ENCODE measurements around the gene FADS6. TPM values are rescaled to one million over a fixed set of nuclear protein-coding genes. Genes with fewer than 3 reads are reported as not detected.
"Not testable (repeated sequence)": the region's sequence is repeated elsewhere in the genome, so short reads cannot be mapped to it uniquely, and the experiment has no call there.

FADS6 gene
- total RNA-seq, 1 experiment from 2014 or later = not detected

- Histone ChIP-seq H3K36me3 (no peaks in the 10 kb centered on the region), H3K27ac (no peak overlapping the region), H3K4me3 (no peak overlapping the region), H3K4me1 (peaks cover 3% of the 10 kb centered on the region), H3K27me3 (no peaks in the 10 kb centered on the region), H3K9me3 (replicated peaks) (no peaks in the 10 kb centered on the region)
- no peak for DNase-seq
Observed at GRCh38 chr17:74871356-74872076, 21.9 kb downstream of the FADS6 start.

GRCh38 chr17:74870512-74870911 is 22.9 kb downstream of the FADS6 start:
- Histone ChIP-seq H3K36me3 (no peaks in the 10 kb centered on the region), H3K9me3 (replicated peaks) (no peaks in the 10 kb centered on the region)
- peak; percentile 42 to 50 for DNase-seq

GRCh38 chr17:74870028-74870427 is 23.4 kb downstream of the FADS6 start:
- H3K36me3 ChIP-seq; H3K4me3 ChIP-seq; H3K4me1 ChIP-seq; DNase-seq; H3K27me3 ChIP-seq; H3K9me3 ChIP-seq (replicated peaks); H3K27ac ChIP-seq: not testable (repeated sequence)

More at GRCh38 chr17:74870512-74870911, 22.9 kb downstream of the FADS6 start:
- peaks cover 3% of the 10 kb centered on the region for H3K4me1 ChIP-seq
- H3K4me3 ChIP-seq = no peak overlapping the region
- no peak overlapping the region for H3K27ac ChIP-seq
- no peaks in the 10 kb centered on the region for H3K27me3 ChIP-seq

DNA sequence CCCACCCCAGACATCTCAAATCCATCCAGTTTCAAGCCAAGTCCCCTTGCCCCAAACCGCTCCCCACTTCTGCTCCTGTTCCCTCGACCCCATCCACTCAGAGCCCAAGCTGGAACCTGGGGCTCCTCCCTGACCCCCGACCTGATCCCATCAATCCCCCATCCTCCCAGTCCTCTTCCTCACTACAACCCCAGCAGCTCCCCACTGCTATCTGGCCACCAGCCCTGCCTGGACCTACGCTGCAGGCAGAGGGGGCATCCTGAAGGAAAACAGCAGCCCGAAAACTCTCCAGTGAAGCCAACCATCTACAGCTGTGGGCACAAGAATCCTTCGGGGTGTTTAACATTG is 24.6 kb downstream of the FADS6 start:
- H3K27me3 ChIP-seq = no peaks in the 10 kb centered on the region
- no peak overlapping the region for H3K27ac ChIP-seq
- H3K4me1 ChIP-seq = no peaks in the 10 kb centered on the region; the same call in 1 of the 2 replicates
- H3K9me3 ChIP-seq (replicated peaks) = no peaks in the 10 kb centered on the region
- DNase-seq = no peak
- H3K36me3 ChIP-seq = no peaks in the 10 kb centered on the region
- no peak overlapping the region for H3K4me3 ChIP-seq

DNA sequence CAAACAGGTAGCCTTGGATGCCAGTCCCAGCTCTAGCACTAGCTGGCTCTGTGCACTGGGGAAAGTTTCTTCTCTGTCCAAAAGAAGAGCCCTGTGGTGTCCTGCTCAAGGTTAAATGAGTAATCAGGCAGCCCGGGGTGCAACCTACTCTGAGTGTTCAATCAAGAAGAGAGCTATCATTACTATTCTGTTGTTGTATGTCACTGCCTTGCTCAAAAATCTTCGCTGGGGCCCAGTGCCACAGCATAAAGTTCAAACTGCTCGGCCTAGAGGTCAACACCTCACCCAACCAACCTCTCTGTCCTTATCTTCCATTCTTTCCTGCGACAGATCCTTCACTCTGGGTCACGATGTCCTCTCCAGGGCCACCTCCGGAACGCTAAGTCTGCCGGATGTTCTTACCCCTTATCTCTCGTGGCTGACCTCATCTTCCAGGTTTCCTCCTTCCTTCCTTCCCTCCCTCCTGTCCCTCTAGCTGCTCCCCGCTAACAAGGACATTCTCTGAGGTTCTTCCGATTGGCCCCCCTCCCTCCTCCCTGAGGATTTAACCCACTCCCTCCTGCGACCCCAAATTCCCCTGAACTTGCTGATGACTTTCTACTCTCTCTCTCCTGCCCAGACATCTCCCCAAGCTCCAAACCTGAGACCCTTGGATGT is 25.1 kb downstream of the FADS6 start:
- no peaks in the 10 kb centered on the region for H3K36me3 ChIP-seq
- no peak overlapping the region for H3K4me3 ChIP-seq
- no peak for DNase-seq
- H3K4me1 ChIP-seq = no peaks in the 10 kb centered on the region
- no peaks in the 10 kb centered on the region for H3K27me3 ChIP-seq
- no peaks in the 10 kb centered on the region for H3K9me3 ChIP-seq (replicated peaks)
- no peak overlapping the region for H3K27ac ChIP-seq

DNA sequence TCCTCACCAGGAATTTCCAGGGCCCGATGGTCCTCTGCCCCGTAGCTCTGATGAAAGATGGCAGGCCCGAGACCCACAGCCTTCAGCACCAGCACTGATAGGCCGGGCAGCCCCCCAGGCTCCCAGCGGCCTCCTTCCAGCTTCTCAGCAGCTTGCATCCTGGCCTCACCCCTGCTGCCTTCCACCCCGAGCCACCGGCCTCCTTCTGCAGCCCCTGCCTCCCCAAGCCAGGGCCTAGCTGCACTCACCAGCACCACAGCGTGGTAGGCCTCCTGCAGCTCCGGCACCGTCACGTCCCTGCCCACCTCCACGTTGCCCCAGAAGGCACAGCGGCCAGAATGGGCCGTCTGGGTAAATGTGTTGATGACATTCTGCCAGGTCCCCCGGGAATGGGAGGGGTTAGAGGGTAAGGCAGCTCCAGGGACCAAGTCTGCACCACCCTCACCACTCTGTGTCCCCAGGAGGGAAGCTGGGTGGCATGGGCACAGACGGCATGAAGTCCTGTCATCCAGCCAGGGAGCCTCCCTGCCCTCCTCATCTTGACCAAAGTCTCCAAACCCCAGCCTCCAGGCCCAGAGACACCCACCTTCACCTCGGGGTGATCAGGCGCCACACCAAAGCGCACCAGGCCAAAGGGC is 27.1 kb downstream of the FADS6 start:
- H3K9me3 ChIP-seq (replicated peaks) = no peaks in the 10 kb centered on the region

GRCh38 chr17:74865504-74866197 is 27.8 kb downstream of the FADS6 start:
- Histone ChIP-seq H3K36me3 (no peaks in the 10 kb centered on the region), H3K4me1 (no peaks in the 10 kb centered on the region), H3K4me3 (no peak overlapping the region), H3K27me3 (no peaks in the 10 kb centered on the region; the same call in 1 of the 2 replicates), H3K27ac (no peak overlapping the region), H3K9me3 (replicated peaks) (no peaks in the 10 kb centered on the region)
- no peak for DNase-seq

More for the DNA sequence above, 27.1 kb downstream of the FADS6 start:
- DNase-seq = no peak
- no peaks in the 10 kb centered on the region for H3K4me1 ChIP-seq
- H3K27ac ChIP-seq = no peak overlapping the region
- no peak overlapping the region for H3K4me3 ChIP-seq
- H3K27me3 ChIP-seq = no peaks in the 10 kb centered on the region
- no peaks in the 10 kb centered on the region for H3K36me3 ChIP-seq

- DNase-seq = peak; percentile 76 to 88
- Histone ChIP-seq H3K4me1 (no peaks in the 10 kb centered on the region), H3K27ac (no peak overlapping the region), H3K27me3 (peaks cover 6% of the 10 kb centered on the region), H3K36me3 (no peaks in the 10 kb centered on the region), H3K4me3 (no peak overlapping the region), H3K9me3 (replicated peaks) (no peaks in the 10 kb centered on the region)
Observed at GRCh38 chr17:74864866-74865395, 28.5 kb downstream of the FADS6 start.

GRCh38 chr17:74864297-74864865 is 29.1 kb downstream of the FADS6 start:
- Histone ChIP-seq H3K4me1 (no peaks in the 10 kb centered on the region), H3K27me3 (peaks cover 7% of the 10 kb centered on the region), H3K9me3 (replicated peaks) (no peaks in the 10 kb centered on the region), H3K36me3 (no peaks in the 10 kb centered on the region), H3K4me3 (no peak overlapping the region), H3K27ac (no peak overlapping the region)
- DNase-seq = no peak

DNA sequence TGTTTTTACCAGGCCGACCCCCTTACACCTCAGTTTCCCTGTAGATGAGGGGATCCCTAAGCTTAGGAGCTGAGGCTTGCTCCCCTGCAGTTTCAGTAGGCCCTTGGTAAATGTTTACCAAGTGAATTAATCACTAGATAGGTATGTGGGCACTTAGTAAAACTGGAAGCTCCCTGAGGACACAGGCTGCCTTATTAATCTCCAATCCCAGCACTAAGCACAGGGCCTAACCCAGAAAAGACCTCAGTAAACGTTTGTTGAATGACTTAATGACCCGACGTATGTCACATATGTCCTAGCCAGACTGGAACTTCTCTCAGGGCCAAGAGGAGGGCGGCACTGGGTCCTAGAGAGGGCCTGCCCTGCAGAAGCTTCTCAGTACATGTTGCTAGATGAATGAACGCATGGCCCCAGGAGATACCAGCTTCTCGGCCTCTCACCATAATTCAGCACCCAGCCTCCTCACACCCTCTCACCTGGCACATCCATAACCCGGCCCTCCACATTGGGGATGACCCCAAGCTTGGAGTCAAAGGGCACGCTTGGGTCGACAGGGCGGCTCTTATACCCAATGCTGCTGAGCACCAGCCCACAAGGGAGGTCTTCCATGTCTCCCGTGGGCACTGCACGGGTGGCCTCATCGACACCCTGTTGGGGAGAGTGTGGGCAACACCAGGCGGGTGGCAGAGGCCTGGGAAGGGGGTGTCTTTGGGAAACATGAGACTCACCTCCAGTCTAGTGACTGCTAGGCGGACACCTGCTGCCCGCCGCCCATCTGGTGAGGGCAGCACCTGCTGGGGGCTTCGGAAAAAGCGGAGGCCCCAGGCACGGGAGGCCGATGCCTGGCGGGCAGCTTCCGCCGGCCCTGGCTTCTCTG is 29.8 kb downstream of the FADS6 start:
- no peak for DNase-seq
- peaks cover 15% of the 10 kb centered on the region for H3K27me3 ChIP-seq
- no peaks in the 10 kb centered on the region for H3K36me3 ChIP-seq
- no peaks in the 10 kb centered on the region for H3K9me3 ChIP-seq (replicated peaks)
- no peaks in the 10 kb centered on the region for H3K4me1 ChIP-seq
- H3K27ac ChIP-seq = no peak overlapping the region
- H3K4me3 ChIP-seq = no peak overlapping the region

GRCh38 chr17:74862919-74863318 is 30.5 kb downstream of the FADS6 start:
- Histone ChIP-seq H3K27ac (no peak overlapping the region), H3K9me3 (replicated peaks) (no peaks in the 10 kb centered on the region), H3K27me3 (peaks cover 16% of the 10 kb centered on the region), H3K4me1 (peaks cover under 1% of the 10 kb centered on the region), H3K4me3 (no peak overlapping the region), H3K36me3 (no peaks in the 10 kb centered on the region)
- DNase-seq = no peak

DNA sequence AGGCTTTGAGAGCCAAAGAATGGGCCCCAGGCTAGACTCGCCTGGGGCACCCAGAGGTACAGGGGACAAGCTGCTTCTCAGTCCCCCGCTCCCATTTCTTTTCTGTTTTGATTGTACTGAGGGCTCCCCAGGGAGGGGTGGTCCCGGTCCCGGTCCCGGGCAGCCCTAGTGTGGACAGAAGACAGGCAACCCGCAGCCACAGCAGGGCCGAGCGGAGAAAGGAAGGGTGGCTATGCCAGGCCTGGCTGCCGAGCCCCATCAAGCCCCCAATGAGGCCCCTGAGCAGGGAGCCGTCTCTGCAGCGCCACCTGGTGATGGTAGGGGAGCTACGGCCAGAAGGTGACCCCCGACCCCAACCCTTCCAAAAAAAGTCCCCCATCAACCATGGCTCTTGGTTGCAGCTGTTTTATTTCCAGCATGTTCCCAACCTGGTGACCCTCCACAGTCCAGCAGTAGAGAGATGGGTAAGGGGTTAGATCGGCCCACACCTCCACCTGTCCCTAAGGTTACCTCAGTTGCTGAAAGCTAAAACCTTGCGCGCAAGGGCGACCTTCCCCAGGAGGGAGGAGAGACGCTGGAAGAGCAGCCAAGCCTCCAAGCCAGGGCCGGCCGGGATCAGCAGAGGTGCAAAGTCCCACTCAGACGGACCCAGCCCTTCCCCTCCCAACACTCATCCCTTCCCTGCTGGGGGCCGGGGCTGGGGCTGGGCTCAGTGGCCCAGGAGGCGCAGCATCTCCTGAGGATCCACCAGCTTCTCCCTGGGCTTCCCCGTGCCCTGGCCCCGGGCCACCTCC is 31.1 kb downstream of the FADS6 start:
- peak; percentile 75 to 86 for DNase-seq
- Histone ChIP-seq H3K27me3 (peaks cover 22% of the 10 kb centered on the region), H3K36me3 (no peaks in the 10 kb centered on the region), H3K4me3 (no peak overlapping the region), H3K9me3 (replicated peaks) (no peaks in the 10 kb centered on the region), H3K4me1 (peaks cover 7% of the 10 kb centered on the region), H3K27ac (no peak overlapping the region)

DNA sequence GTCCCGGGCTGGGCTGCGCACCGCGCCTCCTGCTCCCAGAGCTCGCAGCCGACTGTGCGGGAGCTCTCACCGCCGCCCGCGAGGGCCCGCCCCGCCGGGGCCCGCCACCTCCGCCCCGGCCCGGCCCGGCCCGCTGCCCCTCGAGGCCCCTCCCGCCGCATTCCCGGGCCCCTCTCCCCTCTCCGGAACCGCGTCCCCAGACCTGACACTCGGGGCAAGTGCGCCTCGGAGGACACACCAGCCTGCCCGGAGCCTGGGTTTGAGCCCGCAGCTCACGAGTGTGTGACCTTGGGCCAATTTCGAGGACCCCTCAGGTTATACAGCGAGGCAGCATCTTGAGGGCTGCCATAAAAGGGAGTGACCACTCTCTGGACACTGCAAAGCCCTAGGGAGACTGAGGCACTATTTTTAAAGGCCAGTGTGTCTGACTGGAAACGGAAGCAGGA is 31.7 kb downstream of the FADS6 start:
- H3K27me3 ChIP-seq = peaks cover 22% of the 10 kb centered on the region

More for the DNA sequence above, 31.7 kb downstream of the FADS6 start:
- Histone ChIP-seq H3K4me1 (peaks cover 13% of the 10 kb centered on the region), H3K9me3 (replicated peaks) (no peaks in the 10 kb centered on the region), H3K27ac (no peak overlapping the region), H3K36me3 (no peaks in the 10 kb centered on the region), H3K4me3 (no peak overlapping the region)
- DNase-seq = no peak
